ENCODE data around the gene PLCH2.

PLCH2 gene

DNA sequence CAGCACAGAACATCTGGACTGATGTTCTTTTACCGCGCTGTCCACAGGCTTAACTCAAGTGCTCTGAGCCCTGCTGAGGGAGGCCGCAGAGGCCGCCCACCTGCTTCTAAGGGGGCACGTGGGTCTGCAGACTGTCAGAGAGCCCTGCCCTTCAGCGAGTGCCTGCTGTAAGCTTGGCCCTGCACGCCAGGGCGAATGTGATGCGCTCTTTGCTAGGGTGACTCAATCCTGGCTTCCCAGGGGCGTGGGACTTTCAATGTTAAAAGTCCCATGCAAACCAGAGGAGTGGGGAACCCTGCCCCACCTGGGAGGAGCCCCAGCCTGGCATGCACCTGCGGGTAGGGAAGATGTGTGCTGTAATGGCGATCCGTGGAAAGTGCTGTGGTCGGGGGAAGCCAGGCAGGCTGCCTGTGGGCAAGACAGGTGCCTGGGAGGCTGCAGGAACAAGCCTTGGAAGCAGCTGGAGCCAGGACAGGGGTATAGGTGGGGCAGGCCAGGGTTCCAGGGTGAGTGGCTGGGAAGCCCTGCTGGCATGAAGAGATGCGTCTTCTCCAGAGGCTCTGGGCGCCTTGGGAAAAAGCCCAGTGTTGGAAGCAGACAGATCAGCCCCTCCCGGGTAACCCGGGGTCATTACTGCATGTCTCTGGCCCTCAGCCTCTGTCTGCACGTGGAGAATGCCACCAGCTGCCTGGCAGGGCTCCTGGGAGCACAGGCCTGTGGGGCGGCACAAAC lies 50.9 kb downstream of the PLCH2 start:
- Histone ChIP-seq H3K4me2 (peak overlapping the region; percentile 63 to 90 (median 79)), H3K36me3 (peaks cover 0 to 15% (median 0%) of the 10 kb centered on the region in 11 experiments; a peak in 7 of 22 replicates), H3K9ac (peak overlapping the region in 2 of 11 experiments; percentile 37 to 41; a peak in 1 of 22 replicates), H3K4me3 (peak overlapping the region in 8 of 10 experiments; percentile 85 to 100 (median 91); a peak in 12 of 20 replicates), H3K4me1 (peaks cover 44 to 81% (median 73%) of the 10 kb centered on the region in 10 experiments), H3K9me3 (replicated peaks in 1 of 11) (no peaks in the 10 kb centered on the region), H3K27me3 (peaks cover 53 to 54% (median 54%) of the 10 kb centered on the region in 11 experiments), H4K20me1 (peaks cover 40 to 92% (median 84%) of the 10 kb centered on the region in 11 experiments), H3K27ac (no peak overlapping the region)
- TF ChIP-seq Cebpa-rat (IDR thresholded peaks at IDR 0.05), result no peak

DNA sequence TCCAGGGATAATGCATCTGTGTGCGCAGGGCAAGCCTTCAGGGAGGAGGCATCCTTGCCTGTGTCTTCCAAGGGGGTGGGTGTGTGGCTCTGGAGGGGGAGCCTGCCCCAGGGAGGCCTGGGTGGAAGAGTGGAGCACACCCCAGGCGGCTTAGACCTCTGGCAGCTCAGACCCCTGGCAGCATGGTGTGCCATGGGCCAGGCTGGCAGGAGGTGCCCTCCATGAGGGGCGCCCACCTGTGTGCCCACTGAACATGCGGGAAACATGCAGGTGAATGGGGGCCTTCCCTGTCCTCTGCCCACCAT lies 51.4 kb downstream of the PLCH2 start:
- H3K9ac ChIP-seq, result no peak overlapping the region
- H3K27me3 ChIP-seq, result peaks cover 58 to 59% (median 59%) of the 10 kb centered on the region in 11 experiments
- H3K9me3 ChIP-seq (replicated peaks in 1 of 11), result no peaks in the 10 kb centered on the region
- peak overlapping the region in 8 of 11 experiments; percentile 68 to 90 (median 81); a peak in 14 of 22 replicates for H3K4me2 ChIP-seq
- no peak overlapping the region for H3K4me3 ChIP-seq
- peaks cover 44 to 76% (median 68%) of the 10 kb centered on the region in 10 experiments for H3K4me1 ChIP-seq
- H3K36me3 ChIP-seq, result peaks cover 0 to 14% (median 0%) of the 10 kb centered on the region in 11 experiments; a peak in 5 of 22 replicates
- no peak for TF ChIP-seq Cebpa-rat (IDR thresholded peaks at IDR 0.05)
- peaks cover 35 to 92% (median 79%) of the 10 kb centered on the region in 11 experiments for H4K20me1 ChIP-seq
- no peak overlapping the region for H3K27ac ChIP-seq

DNA sequence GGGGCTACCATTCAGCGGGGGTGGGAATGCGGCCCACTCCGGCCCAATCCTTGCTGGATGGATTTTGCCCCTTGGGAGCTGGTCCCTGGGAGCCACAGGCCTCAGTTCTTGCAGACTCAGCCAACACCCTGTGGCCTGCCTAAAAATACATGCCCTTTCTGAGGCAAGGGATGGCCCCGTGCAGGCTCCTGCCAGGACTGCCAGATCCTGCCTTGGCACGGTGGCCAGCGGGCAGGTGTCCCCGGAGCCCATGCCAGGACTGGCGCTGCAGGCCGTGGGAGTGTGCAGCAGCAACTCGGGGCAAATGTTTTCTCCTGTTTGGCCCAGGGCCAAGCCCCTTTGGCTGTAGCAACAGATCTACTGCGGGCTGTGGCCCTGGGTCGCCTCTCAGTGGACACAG lies 51.9 kb downstream of the PLCH2 start:
- Histone ChIP-seq H3K36me3 (peaks cover 0 to 9% (median 0%) of the 10 kb centered on the region in 11 experiments; a peak in 2 of 22 replicates), H3K4me2 (peak overlapping the region in 1 of 11 experiments; percentile 88; a peak in 1 of 22 replicates), H3K27me3 (peaks cover 62 to 64% (median 64%) of the 10 kb centered on the region in 11 experiments), H3K9me3 (replicated peaks in 1 of 11) (no peaks in the 10 kb centered on the region), H3K9ac (no peak overlapping the region), H4K20me1 (peaks cover 30 to 90% (median 74%) of the 10 kb centered on the region in 11 experiments), H3K4me3 (no peak overlapping the region), H3K27ac (no peak overlapping the region), H3K4me1 (peaks cover 44 to 71% (median 64%) of the 10 kb centered on the region in 10 experiments)
- no peak for TF ChIP-seq Cebpa-rat (IDR thresholded peaks at IDR 0.05)

DNA sequence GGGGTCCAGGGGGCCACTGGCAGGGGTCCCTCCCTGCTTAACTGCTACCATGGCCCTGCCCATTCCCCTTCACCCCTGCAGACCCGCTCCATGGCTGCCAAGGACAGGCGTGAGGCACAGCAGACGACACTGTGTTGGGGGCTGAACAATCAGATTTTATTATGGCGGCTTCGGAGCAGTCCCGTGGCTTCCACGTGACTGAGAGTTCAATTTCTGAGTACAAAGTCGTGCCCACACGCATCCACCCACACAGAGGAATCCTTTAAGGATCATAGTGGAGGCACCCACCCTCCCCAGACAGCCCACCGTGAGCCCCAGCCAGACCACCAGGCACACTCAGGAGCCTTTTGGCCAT lies 52.5 kb downstream of the PLCH2 start:
- TF ChIP-seq Cebpa-rat (IDR thresholded peaks at IDR 0.05), result no peak
- Histone ChIP-seq H4K20me1 (peaks cover 24 to 90% (median 68%) of the 10 kb centered on the region in 11 experiments), H3K27ac (no peak overlapping the region), H3K4me1 (peaks cover 42 to 65% (median 58%) of the 10 kb centered on the region in 10 experiments), H3K36me3 (peaks cover 0 to 4% (median 0%) of the 10 kb centered on the region in 11 experiments; a peak in 1 of 22 replicates), H3K27me3 (peaks cover 67 to 70% (median 69%) of the 10 kb centered on the region in 11 experiments), H3K9me3 (replicated peaks in 1 of 11) (no peaks in the 10 kb centered on the region), H3K9ac (no peak overlapping the region), H3K4me2 (peak overlapping the region in 7 of 11 experiments; percentile 58 to 80 (median 69); a peak in 8 of 22 replicates), H3K4me3 (no peak overlapping the region)

DNA sequence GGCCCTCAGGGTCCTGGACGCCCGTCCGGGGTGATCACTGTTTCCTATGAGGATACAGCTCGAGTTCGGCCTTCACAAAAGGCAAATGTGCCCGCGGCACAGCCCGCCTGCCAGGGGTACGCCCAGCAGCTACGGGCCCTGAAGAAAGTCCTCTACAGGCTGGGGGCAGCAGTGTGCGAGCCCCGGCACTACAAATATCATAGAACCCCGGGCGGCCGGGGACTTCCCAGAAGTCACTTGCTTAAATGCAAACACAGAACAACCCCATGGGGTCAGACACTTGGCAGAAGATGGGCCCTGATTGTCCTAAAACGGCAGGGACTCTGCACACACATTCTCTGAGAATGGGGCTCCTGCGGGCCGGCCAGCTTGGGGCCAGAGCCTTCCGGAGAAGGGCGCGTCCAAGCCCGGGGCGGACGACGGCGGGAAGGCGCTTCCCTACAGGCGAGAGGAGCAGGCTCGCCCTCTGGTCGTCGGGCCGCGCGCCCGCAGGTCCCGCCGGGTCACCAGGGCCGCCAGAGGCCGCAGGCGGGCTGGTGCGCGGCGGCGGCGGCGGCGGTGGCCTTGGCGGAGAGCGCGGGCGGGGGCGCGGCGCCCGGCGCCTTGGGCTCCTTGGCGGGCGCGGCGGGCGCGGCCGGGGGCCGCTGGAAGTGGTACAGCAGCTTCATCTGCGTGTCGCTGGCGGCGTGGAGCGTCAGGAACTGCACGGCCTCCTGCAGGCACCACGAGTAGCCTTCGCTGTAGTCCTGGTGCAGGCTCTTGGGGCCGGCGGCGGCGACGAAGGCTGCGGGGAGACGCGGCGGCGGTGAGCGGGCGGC lies 53.1 kb downstream of the PLCH2 start:
- Histone ChIP-seq H3K4me3 (peak overlapping the region; percentile 25 to 57 (median 38); a peak in 17 of 20 replicates), H3K4me2 (peak overlapping the region; percentile 49 to 80 (median 68)), H3K36me3 (no peaks in the 10 kb centered on the region), H3K27me3 (peaks cover 73 to 76% (median 75%) of the 10 kb centered on the region in 11 experiments), H3K27ac (no peak overlapping the region), H3K4me1 (peaks cover 37 to 60% (median 53%) of the 10 kb centered on the region in 10 experiments), H3K9me3 (replicated peaks in 1 of 11) (no peaks in the 10 kb centered on the region), H3K9ac (peak overlapping the region in 2 of 11 experiments; percentile 14 to 44; a peak in 1 of 22 replicates), H4K20me1 (peaks cover 18 to 89% (median 62%) of the 10 kb centered on the region in 11 experiments)
- TF ChIP-seq Cebpa-rat (IDR thresholded peaks at IDR 0.05), result no peak

DNA sequence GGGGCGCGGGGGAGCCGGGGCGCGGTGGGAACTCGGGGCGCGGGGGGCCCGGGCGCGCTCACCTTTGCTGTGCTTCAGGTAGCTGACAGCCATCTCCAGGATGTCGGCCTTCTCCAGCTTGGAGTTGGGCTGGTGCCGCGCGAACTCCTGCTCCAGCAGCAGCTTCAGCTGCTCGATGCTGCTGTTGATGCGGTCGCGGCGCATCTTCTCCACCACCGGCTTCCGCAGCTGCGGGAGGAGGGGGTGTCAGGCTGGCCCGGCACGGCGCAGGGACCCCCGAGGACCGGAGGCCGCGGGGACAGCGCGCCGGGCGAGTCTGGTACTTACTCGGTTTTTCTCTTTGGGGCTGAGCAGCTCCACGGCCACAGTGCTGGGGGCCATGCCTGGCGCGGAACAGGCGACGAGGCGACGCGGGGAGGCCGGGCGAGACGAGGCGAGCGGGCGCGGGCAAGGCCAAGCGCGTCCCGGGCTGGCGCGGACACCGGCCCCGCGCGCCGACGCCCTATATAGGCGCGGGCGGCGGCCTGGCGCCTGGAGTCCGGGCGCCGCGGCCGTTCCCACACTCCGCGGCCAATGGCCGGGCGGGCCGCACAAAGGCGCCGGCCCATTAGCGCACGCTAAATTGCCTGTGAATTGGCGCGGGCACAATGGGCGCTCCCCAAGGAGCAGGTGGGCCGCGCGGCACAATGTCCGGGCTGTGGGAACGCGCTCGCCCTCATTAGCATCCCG lies 53.9 kb downstream of the PLCH2 start, which contains the start of gene HES5:
Gene HES5, minus strand, starts transcription at position 480 of the 729 bp plus-strand sequence. Its CDS starts 99 bp downstream, at position 381.
- H3K27me3 ChIP-seq, result peaks cover 80 to 84% (median 83%) of the 10 kb centered on the region in 11 experiments
- H4K20me1 ChIP-seq, result peaks cover 10 to 89% (median 55%) of the 10 kb centered on the region in 11 experiments
- no peak within 1 kb of the TSS for H3K27ac ChIP-seq
- peak within 1 kb of the TSS; percentile 49 to 80 (median 70) for H3K4me2 ChIP-seq
- no peaks in the 10 kb centered on the region for H3K36me3 ChIP-seq
- peak within 1 kb of the TSS; percentile 25 to 57 (median 38); a peak in 18 of 20 replicates for H3K4me3 ChIP-seq
- no peaks in the 10 kb centered on the region for H3K9me3 ChIP-seq (replicated peaks in 1 of 11)
- peaks cover 29 to 60% (median 52%) of the 10 kb centered on the region in 10 experiments for H3K4me1 ChIP-seq
- no peak for TF ChIP-seq Cebpa-rat (IDR thresholded peaks at IDR 0.05)
- H3K9ac ChIP-seq, result peak within 1 kb of the TSS in 4 of 11 experiments; percentile 5 to 44 (median 20); a peak in 2 of 22 replicates

DNA sequence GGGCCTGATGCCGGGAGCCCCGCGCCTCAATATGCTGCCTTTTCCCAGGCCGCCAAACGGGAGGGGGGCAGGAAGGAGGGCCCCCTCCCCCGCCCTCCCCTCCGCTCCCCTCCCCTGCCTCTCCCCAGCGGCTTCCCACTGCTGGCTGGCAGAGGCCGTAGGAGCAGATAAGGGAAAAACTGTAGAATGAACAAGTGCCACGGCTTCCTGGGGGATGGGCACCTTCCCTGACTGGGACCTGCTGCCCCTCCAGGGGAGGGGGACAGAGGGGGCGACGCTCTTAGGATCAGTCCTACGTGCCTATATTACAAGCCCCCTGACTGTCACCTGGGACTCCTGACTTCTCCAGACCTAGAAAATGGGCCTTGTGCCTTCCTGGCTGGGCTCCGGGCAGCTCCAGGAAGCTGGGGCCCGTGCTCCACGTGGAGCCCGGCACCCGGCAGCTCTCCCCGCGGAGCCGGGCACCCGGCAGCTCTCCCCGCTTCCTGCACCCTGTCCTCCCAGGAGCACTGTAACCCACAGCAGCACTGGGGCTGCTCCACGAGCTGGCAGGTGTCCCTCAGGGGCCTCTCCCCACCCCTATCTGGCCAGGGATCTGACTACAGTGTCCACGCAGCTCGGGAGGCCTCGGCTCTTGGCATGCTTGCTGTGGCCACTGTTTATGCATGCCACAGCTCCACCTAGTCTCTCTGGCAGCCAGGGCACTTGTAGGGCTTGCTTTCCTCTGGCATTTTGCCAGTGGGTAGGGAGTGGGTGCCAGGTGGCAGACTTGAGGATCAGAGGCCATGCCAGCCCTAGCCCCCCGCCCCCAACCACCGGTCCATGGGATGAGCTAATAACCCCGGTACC lies 54.6 kb downstream of the PLCH2 start:
- H3K27ac ChIP-seq, result no peak overlapping the region
- H3K27me3 ChIP-seq, result peaks cover 82 to 92% (median 86%) of the 10 kb centered on the region in 11 experiments
- no peaks in the 10 kb centered on the region for H3K9me3 ChIP-seq (replicated peaks in 1 of 11)
- H3K9ac ChIP-seq, result peak overlapping the region in 2 of 11 experiments; percentile 5 to 26; a peak in 1 of 22 replicates
- H3K4me2 ChIP-seq, result peak overlapping the region; percentile 49 to 78 (median 69)
- H3K36me3 ChIP-seq, result no peaks in the 10 kb centered on the region
- peak overlapping the region in 2 of 10 experiments; percentile 34 to 52; a peak in 4 of 20 replicates for H3K4me3 ChIP-seq
- peaks cover 24 to 53% (median 45%) of the 10 kb centered on the region in 10 experiments for H3K4me1 ChIP-seq
- H4K20me1 ChIP-seq, result peaks cover 2 to 87% (median 47%) of the 10 kb centered on the region in 11 experiments; a peak in 20 of 22 replicates
- TF ChIP-seq Cebpa-rat (IDR thresholded peaks at IDR 0.05), result no peak

Data from BLaER1 treated with 17β-estradiol and CSF1 and Interleukin-3, amounts not matched to agents 10 nM and 100 nM (cell line).